HG02938 (cell line): ENCODE data around the gene LINGO3.

Source experiments
- ATAC-seq: cut with Tn5 transposase; IDR thresholded peaks from one replicate; pipeline ENCODE4 v1.9.1; 2021; ENCODE audit warnings: mild to moderate bottlenecking, moderate library complexity; ENCODE audit not compliant: unreplicated experiment

LINGO3 gene

DNA sequence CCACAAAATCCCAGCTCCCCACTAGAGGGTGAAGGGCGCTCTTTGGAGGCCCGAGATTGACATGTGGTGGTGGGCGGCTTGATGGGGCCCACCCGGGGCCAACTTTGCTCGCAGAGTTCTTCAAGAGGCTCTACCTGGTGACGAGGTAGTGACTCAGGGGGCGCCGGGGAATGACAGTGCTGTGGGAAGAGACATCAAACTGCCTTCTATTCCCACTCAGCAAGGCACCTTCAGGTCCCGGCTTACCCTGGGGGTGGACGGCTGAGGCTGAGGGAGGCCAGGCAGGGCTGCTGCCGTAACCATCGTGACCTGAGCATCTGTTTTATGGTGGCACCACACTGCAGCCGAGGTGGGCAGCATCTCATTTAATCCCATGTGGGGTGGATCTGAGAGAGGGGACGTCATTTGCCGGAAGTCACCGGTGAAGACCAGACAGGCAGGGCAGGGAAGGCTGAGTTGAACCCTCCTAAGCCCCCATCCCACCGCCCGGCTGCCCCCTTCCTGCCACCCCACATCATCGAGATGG, 1.6 kb downstream of the LINGO3 start:
- ATAC-seq, result no peak

DNA sequence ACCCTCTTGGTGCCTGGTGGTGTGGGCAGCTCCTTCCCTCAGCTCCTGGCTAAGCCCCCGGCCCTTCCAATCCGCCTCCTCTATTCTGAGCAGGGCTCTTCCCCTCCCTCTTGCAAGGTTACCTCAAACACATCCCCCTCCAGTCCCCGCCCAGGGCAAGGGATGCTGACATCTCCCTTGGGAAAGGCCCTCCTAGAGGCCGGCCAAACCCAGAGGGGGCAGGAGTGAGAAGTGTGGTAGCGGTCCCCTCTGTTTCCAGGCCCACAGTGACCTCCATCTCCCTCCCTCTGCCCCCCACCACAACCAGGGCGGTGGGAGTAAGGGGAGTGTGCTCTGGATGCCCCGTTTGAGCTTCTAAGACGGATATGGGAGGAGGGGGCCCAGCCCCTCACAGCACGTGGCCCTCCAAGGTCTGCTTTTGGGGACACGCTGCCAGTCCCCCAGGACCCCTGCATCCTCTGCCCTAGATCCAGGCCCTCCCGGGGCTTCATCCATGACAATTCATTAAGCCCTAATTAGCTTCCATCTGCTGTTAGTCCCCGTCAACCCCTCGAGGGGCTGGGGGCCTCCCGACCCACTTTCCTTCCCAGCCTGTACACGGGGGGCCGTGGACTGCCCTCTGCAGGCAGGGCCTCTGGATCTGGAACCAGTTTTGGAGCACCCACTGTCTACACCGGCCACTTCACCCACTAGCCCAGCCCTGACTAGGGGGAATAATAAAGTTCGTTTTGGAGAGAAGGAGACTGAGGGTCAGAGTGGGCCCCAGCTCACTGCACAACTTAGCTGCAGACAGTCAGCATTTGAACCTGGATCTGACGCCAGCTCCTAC, 2.3 kb downstream of the LINGO3 start:
- no peak for ATAC-seq

DNA sequence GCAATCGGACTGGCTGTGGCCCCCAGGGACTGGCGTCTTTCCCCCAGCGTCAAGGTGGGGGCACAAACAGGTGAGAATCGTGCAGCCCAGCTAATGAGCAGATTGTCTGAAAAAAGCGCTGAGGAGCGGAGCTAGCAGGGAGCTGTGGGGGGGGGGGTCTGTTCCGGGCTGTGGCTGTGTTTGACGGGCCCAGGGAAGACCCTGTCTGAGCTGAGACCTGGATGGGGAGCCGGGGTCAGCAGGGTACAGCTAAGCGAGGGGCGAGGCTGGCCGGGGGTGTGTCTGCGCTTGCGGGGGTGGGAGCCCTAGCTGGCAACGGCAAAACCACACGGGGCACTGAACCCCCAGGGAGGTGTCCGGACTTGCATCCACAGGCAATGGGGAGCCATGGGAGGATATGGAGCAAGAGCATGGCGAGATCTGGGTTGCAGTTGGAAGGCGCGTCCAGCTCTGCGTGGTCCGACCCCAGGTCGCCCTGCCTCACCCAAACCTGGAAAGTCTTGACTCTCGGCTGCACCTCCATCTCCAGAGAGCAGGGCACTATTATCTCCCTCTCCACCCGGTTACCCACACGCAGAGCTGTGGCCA, 4.6 kb downstream of the LINGO3 start:
- ATAC-seq, result no peak

DNA sequence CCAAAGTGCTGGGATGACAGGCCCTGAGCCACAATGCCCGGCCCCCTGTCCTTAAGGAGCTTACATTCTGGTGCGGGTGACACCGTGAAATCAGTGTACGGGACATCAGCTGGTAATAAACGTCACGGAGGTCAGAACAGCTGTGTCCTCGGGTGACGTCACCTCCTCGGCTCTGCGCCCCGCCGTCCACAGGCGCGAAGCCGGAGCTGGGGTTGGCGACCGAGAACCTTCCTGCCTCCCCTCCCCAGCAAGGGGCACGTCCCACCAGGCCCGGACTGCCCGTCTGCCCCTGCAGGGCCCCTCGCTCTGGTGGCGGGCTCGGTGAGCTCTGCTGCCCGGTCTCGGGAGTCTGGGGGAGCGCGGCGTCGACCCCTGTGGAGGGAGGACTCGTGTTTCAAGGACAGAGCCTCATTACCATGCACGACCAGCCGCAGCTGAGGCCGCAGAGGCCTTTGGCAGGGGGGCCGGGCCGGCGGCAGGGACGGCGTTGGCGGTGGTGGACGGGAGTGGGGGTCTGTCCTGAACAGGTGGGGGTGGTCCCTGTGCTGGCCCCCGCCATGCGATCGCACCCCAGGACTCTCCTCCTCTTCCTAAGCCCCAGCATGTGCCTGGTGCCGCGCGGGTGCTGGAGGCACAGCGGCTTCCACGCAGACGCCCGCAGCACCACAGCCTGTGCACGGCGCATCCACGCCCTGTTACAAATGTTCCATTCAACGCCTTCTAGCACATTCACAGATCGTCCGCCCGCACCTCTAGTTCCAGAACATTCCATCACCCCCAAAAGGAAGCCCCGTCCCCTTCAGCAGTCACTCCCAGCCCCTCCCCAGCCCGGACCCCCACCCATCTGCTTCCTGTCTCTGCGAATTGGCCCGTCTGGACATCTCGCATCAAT, 5.4 kb downstream of the LINGO3 start:
- ATAC-seq, result no peak

DNA sequence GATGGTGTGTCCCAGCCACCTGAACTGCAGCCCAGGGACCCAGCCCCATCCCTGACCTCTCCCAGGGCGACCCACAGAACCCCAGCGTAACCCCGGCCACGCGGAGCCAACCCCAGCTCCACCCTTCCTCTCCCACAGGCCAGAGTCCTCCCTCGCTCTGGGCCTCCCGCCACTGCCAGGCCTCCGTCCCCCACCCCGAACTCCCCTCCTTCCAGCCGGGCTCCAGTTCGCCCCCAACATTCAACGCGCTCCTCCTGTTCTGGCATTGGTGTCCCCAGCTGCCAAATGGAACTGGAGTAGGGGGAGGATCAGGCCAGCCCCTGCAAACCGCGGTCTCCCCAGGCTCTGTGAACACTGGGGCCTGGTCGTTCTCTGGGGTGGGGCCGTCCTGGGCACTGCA, 7.4 kb downstream of the LINGO3 start:
- ATAC-seq, result no peak

DNA sequence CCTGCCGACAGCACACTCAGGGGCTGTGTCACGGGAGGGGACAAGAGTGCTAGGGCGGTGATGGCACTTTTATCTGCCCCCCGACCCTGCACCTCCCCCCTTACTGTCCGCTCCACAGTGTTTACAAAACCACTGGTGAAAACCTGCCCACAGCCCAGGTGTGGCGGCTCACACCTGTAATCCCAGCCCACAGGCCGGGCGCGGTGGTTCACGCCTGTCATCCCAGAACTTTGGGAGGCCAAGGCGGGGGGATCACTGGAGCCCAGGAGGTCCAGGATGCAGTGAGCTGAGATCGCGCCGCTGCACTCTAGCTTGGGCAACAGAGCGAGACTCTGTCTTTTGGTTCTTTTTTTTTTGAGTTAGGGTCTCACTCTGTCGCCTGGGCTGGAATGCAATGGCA, 11.8 kb downstream of the LINGO3 start:
- no peak for ATAC-seq

DNA sequence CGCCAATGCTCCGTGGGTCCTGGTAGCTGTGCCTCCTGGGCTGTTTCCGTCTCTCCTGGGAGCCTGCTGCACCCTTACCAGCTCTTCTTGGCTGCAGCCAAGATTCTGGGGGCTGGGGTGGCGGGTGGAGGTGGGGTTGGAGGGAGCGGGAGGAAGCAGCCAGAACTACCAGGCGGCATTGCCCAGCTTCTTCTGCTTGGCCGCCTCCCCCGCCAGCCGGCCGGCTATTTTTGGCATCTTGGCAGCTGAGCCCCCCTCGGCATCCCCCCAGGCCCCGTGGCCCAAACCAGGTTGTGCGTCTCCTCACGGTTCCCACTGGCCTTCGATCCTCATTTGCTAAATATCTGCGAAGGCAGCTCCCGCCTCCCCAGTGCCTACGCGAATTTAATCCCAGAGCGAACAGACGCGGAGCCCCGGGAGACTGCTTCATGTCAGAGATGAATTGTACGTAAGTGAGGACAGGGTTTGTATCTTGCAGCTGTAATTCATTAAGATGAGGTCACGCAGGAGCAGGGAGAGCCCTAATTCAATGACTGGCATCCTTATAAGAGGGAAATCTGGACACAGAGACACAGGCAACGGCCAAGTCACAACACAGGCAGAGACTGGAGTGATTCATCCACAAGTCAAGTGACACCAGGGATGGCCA, 13.1 kb downstream of the LINGO3 start:
- ATAC-seq, result no peak

DNA sequence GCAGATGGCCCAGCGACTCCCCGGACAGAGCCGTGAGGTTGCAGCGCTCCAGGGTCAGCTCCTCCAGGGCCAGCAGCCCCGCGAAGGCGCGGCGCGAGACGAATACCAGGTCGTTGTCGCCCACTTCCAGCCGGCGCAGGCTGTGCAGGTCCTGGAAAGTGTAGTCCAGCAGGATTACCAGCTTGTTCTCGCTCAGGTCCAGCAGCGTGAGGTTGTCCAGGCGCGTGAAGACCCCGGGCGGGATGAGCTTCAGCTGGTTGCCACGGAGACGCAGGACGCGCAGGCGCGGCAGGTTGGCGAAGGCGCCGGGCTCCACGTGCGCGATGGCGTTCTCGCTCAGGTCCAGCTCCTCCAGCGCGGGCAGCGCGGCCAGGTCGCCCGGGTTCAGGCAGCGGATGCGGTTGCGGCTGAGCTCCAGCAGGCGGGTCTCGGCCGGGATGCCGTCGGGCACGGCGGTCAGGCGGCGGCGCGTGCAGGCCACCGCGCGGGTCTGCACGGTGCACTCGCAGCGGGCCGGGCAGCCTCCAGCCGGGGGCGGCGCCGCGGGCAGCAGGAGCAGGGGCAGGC, 16.7 kb downstream of the LINGO3 start:
- ATAC-seq, result no peak

DNA sequence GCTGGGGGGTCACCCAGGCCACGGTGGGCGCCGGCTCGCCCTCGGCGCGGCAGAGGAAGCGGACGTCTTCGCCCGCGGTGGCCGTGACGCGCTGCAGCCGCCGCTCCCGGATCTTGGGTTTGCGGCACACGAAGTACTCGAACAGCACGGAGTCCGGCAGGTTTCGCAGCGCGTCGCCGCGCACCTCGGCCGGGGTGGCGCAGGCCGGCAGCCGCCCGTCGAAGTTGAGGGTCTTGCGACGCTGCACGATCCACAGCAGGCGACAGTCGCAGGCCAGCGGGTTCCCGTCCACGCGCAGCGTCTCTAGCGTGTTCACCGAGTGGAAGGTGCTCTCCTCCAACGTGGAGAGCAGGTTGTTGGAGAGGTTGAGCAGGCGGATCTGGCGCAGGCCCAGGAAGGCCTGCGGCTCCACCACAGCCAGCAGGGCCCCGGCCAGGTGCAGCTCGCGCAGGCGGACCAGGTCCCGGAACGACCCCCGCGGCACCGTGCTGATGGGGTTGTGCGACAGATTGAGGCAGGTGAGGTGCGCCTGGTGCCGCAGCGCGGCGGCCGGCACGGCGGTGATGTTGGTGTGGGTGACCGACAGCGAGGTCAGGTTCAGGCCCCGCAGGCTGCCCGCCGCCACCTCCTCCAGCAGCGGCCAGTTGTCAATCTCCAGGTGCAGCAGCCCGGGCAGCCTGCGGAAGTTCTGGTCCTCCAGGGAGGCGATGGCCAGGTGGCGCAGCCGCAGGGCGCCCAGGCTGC, 17.3 kb downstream of the LINGO3 start:
- ATAC-seq, result no peak

DNA sequence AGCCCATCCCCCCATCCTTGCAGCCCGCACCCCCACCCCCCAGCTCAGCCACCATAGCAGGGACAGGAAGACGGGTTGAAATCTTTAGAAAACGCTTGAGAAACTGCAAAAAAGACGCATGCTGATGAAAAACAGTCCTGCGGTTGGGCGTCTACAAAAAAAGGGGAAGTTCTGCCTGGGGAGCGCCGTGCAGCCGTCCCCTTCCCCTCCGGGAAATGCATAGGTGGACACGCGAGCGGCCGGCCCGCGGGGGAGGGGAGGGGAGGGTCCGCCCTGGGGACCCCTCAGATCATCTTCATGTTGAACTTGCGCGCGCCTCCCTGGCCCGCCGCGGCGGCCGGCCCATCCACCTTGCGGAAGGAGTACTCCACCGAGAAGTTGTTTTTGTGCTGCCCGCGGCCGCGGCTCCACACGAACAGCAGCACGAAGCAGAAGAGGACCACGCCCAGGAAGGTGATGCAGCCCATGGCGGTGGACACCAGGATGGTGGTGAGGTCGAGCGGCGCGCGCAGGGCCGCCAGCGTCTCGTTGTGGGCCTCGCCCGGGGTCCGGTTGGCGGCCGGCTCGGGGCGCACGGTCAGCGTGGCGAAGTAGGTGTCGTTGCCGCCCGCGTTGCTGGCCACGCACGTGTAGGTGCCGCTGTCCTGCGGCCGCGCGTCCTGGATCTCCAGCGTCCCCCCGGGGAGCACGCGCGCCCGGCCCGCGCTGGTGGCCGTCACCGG, 18.1 kb downstream of the LINGO3 start:
- ATAC-seq, result no peak

DNA sequence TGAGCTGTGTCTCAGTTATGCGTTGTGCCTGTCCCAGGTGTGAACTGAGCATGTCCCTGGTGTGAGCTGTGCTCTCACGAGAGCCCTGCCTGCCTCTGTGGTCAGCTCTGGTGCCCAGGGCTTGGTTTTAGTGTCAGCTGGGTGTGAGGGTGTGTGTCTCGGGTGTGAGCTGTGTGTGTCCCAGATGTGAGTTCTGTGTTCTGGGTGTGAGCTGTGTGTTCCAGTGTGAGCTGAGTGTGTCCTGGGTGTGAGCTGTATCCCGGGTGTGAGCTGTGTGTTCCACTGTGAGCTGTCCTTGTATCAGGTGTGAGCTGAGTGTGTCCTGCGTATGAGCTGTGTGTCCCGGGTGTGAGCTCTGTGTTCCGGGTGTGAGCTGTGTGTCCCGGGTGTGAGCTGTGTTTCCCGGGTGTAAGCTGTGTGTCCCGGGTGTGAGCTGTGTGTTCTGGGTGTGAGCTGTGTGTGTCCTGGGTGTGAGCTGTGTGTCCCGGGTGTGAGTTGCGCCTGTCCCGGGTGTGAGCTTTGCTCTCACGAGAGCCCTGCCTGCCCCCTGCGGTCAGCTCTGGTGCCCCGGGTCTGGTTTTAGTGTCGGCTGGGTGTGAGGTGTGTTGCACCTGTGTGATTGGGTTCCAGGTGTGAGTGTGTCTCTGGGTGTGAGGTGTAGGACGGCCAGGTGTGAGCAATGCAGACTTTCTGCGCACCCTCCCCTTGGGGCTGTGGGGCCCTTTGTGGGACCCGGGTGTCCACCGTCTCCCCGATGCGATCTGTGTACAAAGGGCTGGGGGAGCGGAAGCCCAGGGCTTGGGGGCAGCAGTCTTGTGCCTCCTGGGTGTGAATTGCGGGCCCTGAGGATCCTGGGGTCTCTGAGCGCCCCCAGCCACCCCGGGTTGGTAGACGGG, 18.9 kb downstream of the LINGO3 start:
- no peak for ATAC-seq

DNA sequence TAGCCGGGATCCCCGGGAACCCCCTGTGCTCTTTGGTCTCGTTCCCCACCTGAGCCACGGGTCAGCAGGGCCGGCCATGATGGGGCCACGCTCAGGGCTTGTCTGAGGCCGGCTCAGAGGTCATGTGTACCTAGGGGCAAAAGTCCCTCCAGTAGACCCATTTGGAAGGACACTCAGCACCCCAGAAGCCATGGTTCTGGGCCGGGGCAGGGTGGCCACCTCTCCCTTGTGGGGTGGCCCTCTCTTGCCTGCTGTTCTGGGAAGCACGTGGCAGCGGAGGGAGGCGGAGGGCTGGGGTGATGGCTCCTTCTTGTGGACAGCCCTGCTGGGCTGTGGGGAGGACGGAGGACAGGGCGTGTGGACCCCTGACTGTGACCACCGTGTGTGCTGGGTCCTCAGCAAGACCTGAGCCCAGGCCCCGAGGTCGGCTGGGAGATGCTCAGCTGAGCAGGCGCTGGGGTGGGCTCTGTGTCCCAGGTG, 19.6 kb downstream of the LINGO3 start:
- no peak for ATAC-seq

DNA sequence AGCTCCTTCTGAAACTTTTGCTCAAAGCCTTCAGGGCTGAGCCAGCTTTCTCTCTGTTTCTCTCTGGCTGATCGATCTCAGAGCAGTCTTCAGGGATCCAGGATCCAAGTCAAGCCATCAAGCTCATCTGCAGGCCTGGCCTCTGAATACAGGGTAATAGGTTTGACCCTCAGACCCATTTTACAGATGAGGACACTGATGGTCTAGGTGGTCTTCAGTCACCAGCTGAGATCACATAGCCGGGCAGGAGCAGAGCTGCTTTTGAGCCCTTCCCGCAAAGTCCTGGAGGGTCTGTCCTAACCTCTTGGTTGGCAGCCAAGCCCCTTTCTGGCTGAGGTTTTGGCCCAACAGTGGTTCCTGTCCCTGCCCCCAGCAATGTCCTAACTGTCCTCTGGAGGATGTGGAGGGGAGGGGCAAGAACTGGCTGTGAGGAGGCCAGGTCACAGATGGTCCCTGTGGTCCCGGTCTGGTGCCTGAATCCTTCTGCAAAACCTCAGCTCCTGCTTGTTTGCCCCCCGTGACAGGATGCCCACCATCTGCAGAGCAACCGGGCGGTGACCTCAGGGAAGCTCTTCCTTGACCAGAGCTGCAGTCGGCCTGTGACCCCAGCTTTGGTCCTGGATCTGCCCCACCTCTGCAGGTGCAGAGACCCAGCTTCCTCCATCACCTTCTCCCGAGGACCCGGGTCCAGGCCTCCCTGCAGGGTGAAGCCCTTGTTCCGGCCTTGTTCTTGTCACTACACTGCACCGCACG, 20.2 kb downstream of the LINGO3 start:
- ATAC-seq, result no peak

DNA sequence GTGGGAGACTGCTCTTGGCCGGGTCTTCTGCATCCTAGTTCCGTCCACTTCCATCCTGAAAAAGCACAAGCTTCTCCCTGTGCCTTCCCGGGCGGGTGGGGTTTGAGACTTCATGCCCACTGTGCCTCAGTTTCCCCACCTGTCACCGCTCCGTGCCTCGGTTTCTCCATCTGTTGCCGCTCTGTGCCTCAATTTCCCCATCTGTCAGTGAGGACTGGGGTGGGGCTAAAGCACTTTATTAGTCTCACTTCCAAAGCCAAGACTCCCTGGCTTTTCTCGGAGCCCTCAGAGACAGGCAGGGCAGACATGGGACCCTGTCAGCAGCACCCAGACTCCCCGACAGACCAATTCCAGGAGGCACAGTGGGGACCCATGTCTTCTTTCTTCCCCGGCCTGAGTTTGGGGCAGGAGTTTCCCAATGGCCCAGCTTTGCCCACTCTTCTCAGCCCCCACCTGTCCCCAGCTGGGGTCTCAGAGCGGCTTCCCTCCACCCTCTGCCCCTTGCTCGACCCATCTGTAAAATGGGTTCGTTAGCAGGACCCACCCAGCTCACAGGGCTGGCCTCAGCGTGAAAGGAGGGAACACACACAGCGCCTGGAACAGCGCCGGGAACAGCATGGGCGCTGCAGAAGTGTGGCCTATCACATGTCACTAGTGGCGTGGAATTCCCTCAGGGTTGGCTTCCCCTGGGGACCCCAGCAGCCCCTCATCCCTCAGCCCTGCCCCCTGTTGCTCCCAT, 21.4 kb downstream of the LINGO3 start:
- ATAC-seq, result no peak

DNA sequence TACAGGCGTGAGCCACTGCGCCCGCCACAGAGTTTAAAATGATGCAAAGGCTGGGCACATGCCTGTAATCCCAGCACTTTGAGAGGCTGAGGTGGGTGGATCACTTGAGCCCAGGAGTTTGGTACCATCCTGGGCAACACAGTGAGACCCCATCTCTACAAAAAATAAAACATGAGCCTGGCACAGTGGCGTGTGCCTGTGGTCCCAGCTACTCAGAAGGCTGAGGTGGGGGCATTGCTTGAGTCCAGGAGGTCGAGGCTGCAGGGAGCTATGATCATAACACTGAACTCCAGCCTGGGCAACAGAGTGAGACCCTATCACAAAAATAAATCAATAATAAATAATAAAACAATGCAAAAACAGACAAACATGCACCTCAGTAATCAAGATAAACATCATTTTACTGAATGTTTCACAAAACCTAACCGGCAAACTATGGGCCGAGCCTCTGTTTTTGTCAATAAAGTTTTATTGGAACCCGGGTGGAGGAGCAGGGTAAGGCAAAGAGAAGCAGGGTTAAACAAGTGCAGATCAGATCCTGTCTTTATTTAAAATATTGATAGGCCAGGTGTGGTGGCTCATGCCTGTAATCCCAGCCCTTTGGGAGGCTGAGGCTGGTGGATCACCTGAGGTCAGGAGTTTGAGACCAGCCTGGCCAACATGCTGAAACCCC, 24.0 kb downstream of the LINGO3 start:
- ATAC-seq, result no peak

DNA sequence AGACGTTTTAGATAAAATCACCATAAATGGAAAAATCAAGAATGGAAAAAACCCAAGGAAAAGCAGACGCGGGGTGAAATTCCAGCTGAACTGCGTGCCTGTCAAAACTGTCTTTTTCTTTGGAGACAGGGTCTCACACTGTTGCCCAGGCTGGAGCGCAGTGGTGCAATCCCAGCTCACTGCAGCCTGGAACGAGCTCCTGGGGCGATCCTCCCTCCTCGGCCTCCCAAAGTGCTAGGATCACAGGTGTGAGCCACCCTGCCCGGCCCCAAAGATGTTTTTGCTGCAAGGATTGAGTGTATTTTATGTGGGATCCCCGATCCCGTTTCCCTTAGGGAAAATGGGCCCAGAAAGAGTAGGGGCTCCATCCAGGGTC, 25.1 kb downstream of the LINGO3 start:
- no peak for ATAC-seq
